Aorta (tissue), 5 donors: ENCODE measurements around the gene FLT1. TPM values are rescaled to one million over a fixed set of nuclear protein-coding genes. Genes with fewer than 3 reads are reported as not detected.

ENCODE experiments used
- ATAC-seq: fragments of 200-7000 bp; cut with Tn5 transposase; one replicate; pipeline ENCODE4 v1.9.1; 2022; ENCODE audit warnings: moderate library complexity; ENCODE audit not compliant: low FRiP score
- DNase-seq, 2 donors: peaks; one replicate each; pipeline ENCODE4 v3.0.0-alpha.2; 2020
- H3K27ac ChIP-seq, 2 donors: one replicate each; pipeline ENCODE4 v1.5.1; 2013; ENCODE audit warnings: low read length in 2 of 2, mild to moderate bottlenecking in 2 of 2, moderate library complexity in 2 of 2, control low read depth in 1 of 2, inconsistent platforms in 1 of 2, low read depth in 1 of 2
- H3K27me3 ChIP-seq, 2 donors: one replicate each; pipeline ENCODE4 v1.6.1; 2013; ENCODE audit warnings: control low read depth in 1 of 2, low read length in 1 of 2, mild to moderate bottlenecking in 1 of 2, moderate library complexity in 1 of 2; ENCODE audit not compliant: insufficient read depth in 2 of 2, control insufficient read depth in 1 of 2
- H3K36me3 ChIP-seq, 2 donors: one replicate each; pipeline ENCODE4 v1.6.1; 2013; ENCODE audit warnings: control low read depth in 1 of 2, low read length in 1 of 2, mild to moderate bottlenecking in 1 of 2; ENCODE audit not compliant: insufficient read depth in 2 of 2, control insufficient read depth in 1 of 2
- H3K4me1 ChIP-seq, 2 donors: one replicate each; pipeline ENCODE4 v1.6.1; 2013; ENCODE audit warnings: low read length in 2 of 2, control low read depth in 1 of 2, mild to moderate bottlenecking in 1 of 2, moderate library complexity in 1 of 2; ENCODE audit not compliant: insufficient read depth in 2 of 2, control insufficient read depth in 1 of 2
- H3K4me3 ChIP-seq, 2 donors: one replicate each; pipeline ENCODE4 v1.5.1; 2013; ENCODE audit warnings: low read length in 2 of 2, control low read depth in 1 of 2, mild to moderate bottlenecking in 1 of 2
- H3K9me3 ChIP-seq: one replicate; pipeline ENCODE4 v1.6.1; 2013; ENCODE audit warnings: mild to moderate bottlenecking, low read length; ENCODE audit not compliant: control insufficient read depth
- WGBS, 2 donors: extraction: QIAGEN DNeasy Blood & Tissue Kit; methylation state at CpG; one replicate each; pipeline ENCODE4 v1.1.7; 2013; 5-methylcytosine and 5-hydroxymethylcytosine counted together
- intact Hi-C, 2 donors: fragments of 100-400 bp; cut with DNase I; formaldehyde crosslinking; loops; one replicate each; pipeline versions ENCODE4 v1.14.2 to v1.15.0; 2022
- polyA plus RNA-seq, 2 donors: library from polyadenylated mRNA; stranded (reverse); fragments of 200-250 nt; gene quantifications; one replicate each; pipeline ENCODE4 v1.2.3, GENCODE V29; 2013
- total RNA-seq, 2 donors: library from RNA; stranded (reverse); fragmentation: NEBNext Ultra II Directional; extraction: Animal tissue kit (Norgen Biotek cat#: 25700); gene quantifications; one replicate each; pipeline ENCODE4 v1.2.1, GENCODE V29; 2021
- donor health status: healthy with polysubstance abuse.
- donor health status: Bipolar disorder and iron deficiency.
- donor health status: DM: no; HTN: no; CAD: no.
- donor health status: DM: no; HTN: no; CAD: no.
- donor health status: DM: yes; HTN: yes; CAD: no.

The FLT1 gene
- total and polyA plus RNA-seq, 4 donors = 0.38 to 62.8 (median 16.7) TPM

DNA sequence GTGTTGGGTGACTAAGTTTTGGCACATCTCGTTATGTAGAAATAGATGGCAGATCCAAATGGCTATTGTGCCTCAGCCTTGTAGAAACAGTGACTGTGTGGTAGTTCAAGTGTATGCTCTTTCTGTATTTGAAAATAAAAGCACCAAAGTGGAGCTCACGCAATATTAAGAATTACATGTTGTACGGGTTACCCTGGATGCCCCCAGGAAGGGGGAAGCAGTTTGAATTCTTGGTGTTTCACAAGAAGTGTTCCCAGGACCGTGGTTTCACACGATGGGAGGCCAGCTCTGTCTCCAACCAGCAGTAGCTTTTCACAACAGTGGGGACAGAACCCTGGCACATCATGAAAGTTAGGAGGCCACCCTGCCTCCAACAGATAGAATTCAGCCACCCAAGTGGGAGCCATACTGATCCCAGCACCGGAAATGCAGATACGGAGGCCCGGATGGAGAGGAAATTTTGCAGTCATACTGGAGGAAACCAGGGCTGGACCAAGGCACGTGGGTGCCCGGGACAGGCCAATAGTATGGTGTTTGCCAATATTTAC, 8.9 kb downstream of the FLT1 start:
- intact Hi-C loops = no loop called here
- Histone ChIP-seq H3K9me3 (peaks cover 2% of the 10 kb centered on the region), H3K4me1 (no peaks in the 10 kb centered on the region), H3K4me3 (no peak overlapping the region), H3K36me3 (no peaks in the 10 kb centered on the region), H3K27ac (no peak overlapping the region), H3K27me3 (no peaks in the 10 kb centered on the region)
- 86 to 87% methylated on average over 10 of the region's 10 CpGs for WGBS, 2 donors
- DNase-seq (no peak), ATAC-seq (no peak)

GRCh38 chr13:28485551-28485950, 9.4 kb downstream of the FLT1 start:
- WGBS, 2 donors = 97 to 98% methylated on average over 7 of the region's 7 CpGs
- ATAC-seq (no peak), DNase-seq (no peak)
- no peaks in the 10 kb centered on the region for H3K4me1 ChIP-seq
- no peaks in the 10 kb centered on the region for H3K36me3 ChIP-seq
- H3K9me3 ChIP-seq = peaks cover 2% of the 10 kb centered on the region
- no peaks in the 10 kb centered on the region for H3K27me3 ChIP-seq
- H3K4me3 ChIP-seq = no peak overlapping the region
- intact Hi-C loops = no loop called here
- no peak overlapping the region for H3K27ac ChIP-seq

GRCh38 chr13:28485097-28485496, 9.8 kb downstream of the FLT1 start:
- intact Hi-C loops = no loop called here
- DNase-seq (no peak), ATAC-seq (no peak)
- WGBS, 2 donors = 94 to 96% methylated on average over 1 of the region's 1 CpG
- H3K27me3 ChIP-seq = no peaks in the 10 kb centered on the region
- peaks cover 2% of the 10 kb centered on the region for H3K9me3 ChIP-seq
- H3K36me3 ChIP-seq = no peaks in the 10 kb centered on the region
- H3K4me3 ChIP-seq = no peak overlapping the region
- no peaks in the 10 kb centered on the region for H3K4me1 ChIP-seq
- H3K27ac ChIP-seq = no peak overlapping the region

GRCh38 chr13:28483313-28483931, 11.5 kb downstream of the FLT1 start:
- ATAC-seq = no peak
- WGBS, 2 donors = 76 to 81% methylated on average over 7 of the region's 7 CpGs
- no peak overlapping the region for H3K4me3 ChIP-seq
- no peak overlapping the region for H3K27ac ChIP-seq
- intact Hi-C loops = no loop called here
- H3K9me3 ChIP-seq = no peaks in the 10 kb centered on the region
- DNase-seq = no peak
- no peaks in the 10 kb centered on the region for H3K27me3 ChIP-seq
- H3K36me3 ChIP-seq = no peaks in the 10 kb centered on the region
- H3K4me1 ChIP-seq = no peaks in the 10 kb centered on the region

GRCh38 chr13:28479005-28479404, 15.9 kb downstream of the FLT1 start:
- Histone ChIP-seq H3K36me3 (no peaks in the 10 kb centered on the region), H3K9me3 (no peaks in the 10 kb centered on the region), H3K27me3 (no peaks in the 10 kb centered on the region), H3K4me1 (peaks cover 0 to 2% of the 10 kb centered on the region in 2 donors), H3K4me3 (no peak overlapping the region), H3K27ac (no peak overlapping the region)
- ATAC-seq (no peak), DNase-seq (no peak)
- 66 to 78% methylated on average over 1 of the region's 1 CpG for WGBS, 2 donors
- intact Hi-C loops = no loop called here

- DNase-seq (no peak), ATAC-seq (no peak)
- H3K9me3 ChIP-seq = no peaks in the 10 kb centered on the region
- intact Hi-C loops = no loop called here
- 33 to 36% methylated on average over 3 of the region's 3 CpGs for WGBS, 2 donors
- H3K4me1 ChIP-seq = peaks cover 0 to 2% of the 10 kb centered on the region in 2 donors
- H3K4me3 ChIP-seq = no peak overlapping the region
- H3K27ac ChIP-seq = no peak overlapping the region
- H3K27me3 ChIP-seq = no peaks in the 10 kb centered on the region
- H3K36me3 ChIP-seq = no peaks in the 10 kb centered on the region
Observed at GRCh38 chr13:28478127-28478526, 16.8 kb downstream of the FLT1 start.

GRCh38 chr13:28477709-28477973, 17.3 kb downstream of the FLT1 start:
- 86 to 89% methylated on average over 3 of the region's 3 CpGs for WGBS, 2 donors

DNA sequence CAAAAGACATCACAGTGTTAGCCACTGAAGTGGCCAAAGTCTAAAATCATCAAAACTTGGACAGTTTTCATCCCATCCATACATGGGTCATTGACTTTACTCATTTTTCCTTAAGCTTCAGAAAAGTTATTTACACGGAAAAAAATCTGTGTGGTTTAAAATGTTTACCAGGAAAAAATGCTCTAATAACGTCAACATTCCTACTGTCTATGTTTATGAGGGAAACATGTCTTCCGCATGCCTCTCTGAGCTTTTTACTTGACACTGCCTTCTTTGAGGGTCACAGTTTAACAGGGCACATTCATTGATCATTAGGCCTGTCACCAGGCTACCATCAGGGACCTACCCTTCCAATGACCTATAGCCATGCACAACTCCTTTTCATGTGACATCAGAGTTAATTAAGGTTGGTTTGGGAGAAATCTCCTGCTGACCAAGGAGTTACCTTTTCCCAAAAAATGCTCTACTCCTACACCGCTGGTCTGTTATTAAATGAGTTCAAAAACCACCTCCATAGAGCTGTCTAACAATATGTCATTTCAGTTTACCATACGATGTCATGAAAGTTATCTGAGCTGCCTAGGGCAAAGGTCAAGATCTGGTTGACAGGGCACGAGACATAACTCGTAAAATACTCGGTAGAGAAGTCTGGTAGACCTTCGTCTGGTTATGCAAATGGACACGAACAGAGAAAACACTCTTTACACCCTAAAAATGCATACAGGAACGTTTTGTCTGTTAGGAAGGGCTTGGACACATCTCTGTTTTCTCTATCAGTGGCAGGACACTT, 17.8 kb downstream of the FLT1 start:
- Histone ChIP-seq H3K9me3 (no peaks in the 10 kb centered on the region), H3K27ac (no peak overlapping the region), H3K27me3 (no peaks in the 10 kb centered on the region), H3K36me3 (no peaks in the 10 kb centered on the region), H3K4me3 (no peak overlapping the region), H3K4me1 (peaks cover 0 to 2% of the 10 kb centered on the region in 2 donors)
- 87 to 88% methylated on average over 11 of the region's 11 CpGs for WGBS, 2 donors
- ATAC-seq (no peak), DNase-seq (no peak)
- intact Hi-C loops = no loop called here

More at GRCh38 chr13:28477709-28477973, 17.3 kb downstream of the FLT1 start:
- Histone ChIP-seq H3K9me3 (no peaks in the 10 kb centered on the region), H3K4me1 (peaks cover 0 to 2% of the 10 kb centered on the region in 2 donors), H3K27ac (no peak overlapping the region), H3K27me3 (no peaks in the 10 kb centered on the region), H3K4me3 (no peak overlapping the region), H3K36me3 (no peaks in the 10 kb centered on the region)
- ATAC-seq (no peak), DNase-seq (no peak)
- intact Hi-C loops = no loop called here
